Stomach (tissue), 4 donors: Measurements from ENCODE around the gene CWC22.

Experiments
- CTCF ChIP-seq, 7 experiments: fragments of 450-650 bp in 4 of 7; fragments of 200-600 bp in 3 of 7; sonication (generic) in 3 of 7; IDR thresholded peaks; one replicate each; pipeline ENCODE4 v1.5.1; 2016 to 2019; ENCODE audit warnings: antibody characterized with exemption in 7 of 7, control low read depth in 2 of 7, mild to moderate bottlenecking in 1 of 7
- EP300 ChIP-seq: sonication (generic); formaldehyde crosslinking; IDR thresholded peaks from one replicate; pipeline ENCODE4 v1.6.1; 2017; ENCODE audit warnings: antibody characterized with exemption
- POLR2AphosphoS5 ChIP-seq, 3 donors: sonication (generic); formaldehyde crosslinking; IDR thresholded peaks; one replicate each; pipeline ENCODE4 v1.6.1; 2016; ENCODE audit warnings: antibody characterized with exemption in 3 of 3

GRCh38 chr2:180003073-180003472, 4.0 kb downstream of the CWC22 start:
- TF ChIP-seq CTCF (IDR thresholded peaks at IDR 0.05) (no peak), EP300 (no peak), POLR2AphosphoS5 (IDR thresholded peaks at IDR 0.05) (no peak)
